Measurements from ENCODE around the gene PRR5L. TPM values are rescaled to one million over a fixed set of nuclear protein-coding genes. Genes with fewer than 3 reads are reported as not detected.

PRR5L gene
- total RNA-seq, 1 donor from 2014 or later, result 32.5 TPM

DNA sequence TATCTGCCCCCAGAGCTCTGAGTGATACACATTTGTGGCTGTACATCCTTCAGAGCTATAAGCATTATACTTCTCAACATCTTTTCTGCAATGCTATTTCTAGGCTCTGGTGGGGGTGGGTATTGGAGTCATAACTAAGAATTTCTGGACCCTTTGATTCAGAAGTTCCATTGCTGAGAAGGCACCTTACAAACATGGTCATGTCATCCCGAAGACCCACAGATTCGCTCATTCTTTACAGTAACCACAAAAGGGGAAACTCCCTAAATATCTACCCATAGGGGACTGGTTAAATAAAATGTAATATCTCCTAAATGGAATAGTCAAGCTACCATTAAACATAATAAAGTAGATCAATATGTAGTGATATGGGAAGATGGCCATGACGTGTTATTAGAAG lies 98.8 kb downstream of the PRR5L start:
- intact Hi-C loops (cut with DNase I), result no loop called here
- H3K4me3 ChIP-seq, result no peak overlapping the region
- H3K9me3 ChIP-seq, result no peaks in the 10 kb centered on the region
- no peak for DNase-seq (ENCODE audit: low spot score in 2 of 2)
- no peak overlapping the region for H3K27ac ChIP-seq
- no peaks in the 10 kb centered on the region for H3K36me3 ChIP-seq
- no peaks in the 10 kb centered on the region for H3K27me3 ChIP-seq
- TF ChIP-seq, protein P1, sequence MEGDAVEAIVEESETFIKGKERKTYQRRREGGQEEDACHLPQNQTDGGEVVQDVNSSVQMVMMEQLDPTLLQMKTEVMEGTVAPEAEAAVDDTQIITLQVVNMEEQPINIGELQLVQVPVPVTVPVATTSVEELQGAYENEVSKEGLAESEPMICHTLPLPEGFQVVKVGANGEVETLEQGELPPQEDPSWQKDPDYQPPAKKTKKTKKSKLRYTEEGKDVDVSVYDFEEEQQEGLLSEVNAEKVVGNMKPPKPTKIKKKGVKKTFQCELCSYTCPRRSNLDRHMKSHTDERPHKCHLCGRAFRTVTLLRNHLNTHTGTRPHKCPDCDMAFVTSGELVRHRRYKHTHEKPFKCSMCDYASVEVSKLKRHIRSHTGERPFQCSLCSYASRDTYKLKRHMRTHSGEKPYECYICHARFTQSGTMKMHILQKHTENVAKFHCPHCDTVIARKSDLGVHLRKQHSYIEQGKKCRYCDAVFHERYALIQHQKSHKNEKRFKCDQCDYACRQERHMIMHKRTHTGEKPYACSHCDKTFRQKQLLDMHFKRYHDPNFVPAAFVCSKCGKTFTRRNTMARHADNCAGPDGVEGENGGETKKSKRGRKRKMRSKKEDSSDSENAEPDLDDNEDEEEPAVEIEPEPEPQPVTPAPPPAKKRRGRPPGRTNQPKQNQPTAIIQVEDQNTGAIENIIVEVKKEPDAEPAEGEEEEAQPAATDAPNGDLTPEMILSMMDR (IDR thresholded peaks at IDR 0.05), result no peak
- H3K4me1 ChIP-seq, result no peaks in the 10 kb centered on the region

DNA sequence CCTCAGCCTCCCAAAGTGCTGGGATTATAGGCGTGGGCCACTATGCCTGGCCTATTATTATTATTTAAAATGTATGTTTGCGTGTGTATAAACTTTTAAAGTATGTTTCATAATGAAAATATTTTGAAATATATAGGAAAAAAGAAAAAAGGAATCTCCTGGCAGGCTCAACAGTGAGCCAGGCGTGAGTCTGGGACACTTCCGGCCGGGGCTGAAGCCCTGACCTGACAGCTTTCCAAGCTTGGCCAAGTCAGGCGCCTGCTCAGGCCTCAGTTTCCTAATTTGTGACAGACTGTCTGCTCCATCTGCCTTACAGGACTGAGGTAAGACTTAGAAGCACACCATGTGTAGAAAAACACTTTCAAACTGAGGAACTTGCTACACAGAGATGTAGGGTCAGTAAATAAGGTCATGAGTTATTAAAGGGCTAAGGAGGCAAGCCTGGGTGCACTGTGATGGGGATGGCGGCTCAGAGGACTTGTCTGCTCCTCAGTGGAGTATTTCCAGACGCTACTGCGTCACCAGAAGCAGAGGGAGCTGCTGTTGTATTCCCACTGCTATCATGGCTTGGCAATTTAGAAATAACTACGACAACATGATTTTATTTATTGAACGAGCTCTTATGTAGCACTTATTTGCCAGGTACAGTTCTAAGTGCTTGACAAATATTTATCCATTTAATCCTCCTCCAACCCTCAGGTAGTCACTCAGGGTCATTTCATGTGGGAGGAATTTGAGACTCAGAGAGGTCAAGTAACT lies 100.1 kb downstream of the PRR5L start:
- H3K27me3 ChIP-seq, result no peaks in the 10 kb centered on the region
- intact Hi-C loops (cut with DNase I), result no loop called here
- H3K9me3 ChIP-seq, result no peaks in the 10 kb centered on the region
- H3K4me3 ChIP-seq, result no peak overlapping the region
- no peak overlapping the region for H3K27ac ChIP-seq
- no peaks in the 10 kb centered on the region for H3K36me3 ChIP-seq
- no peak for DNase-seq (ENCODE audit: low spot score in 2 of 2)
- TF ChIP-seq, protein P1 (IDR thresholded peaks at IDR 0.05), result no peak
- H3K4me1 ChIP-seq, result no peaks in the 10 kb centered on the region

DNA sequence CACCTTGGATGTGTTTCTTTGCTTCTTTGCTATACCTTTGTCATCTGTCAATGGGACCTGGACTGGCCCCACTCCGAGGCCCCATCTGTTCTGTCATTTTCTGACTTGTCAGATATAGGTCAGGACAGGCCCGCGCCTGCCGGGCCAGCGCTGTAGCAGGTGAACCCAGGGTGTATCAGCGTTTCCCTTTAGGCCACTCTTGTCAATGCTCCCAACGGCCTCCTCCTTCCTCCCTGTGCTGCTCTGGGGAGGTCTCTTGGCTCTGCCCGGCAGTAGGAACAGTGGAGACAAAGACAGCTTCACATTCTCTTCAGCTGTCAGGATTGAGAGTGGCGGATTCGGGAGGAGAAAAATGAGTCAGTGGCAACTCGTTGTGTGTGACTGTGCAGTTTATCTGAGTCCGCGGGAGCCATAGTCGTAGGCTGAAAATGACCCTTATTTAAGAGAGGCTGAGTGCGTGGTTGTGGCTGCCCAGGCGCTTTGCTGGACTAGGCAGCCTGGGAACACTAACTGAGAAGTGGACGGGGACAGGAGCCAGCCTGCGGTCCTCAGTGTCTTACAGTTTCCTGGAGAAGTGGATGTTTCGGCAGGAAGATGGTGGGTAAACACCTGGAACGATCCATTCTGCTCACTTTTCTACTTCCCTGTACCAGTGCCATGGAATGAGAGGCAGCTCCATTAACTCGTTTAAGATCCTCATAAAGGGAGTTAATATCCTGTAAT lies 102.3 kb downstream of the PRR5L start:
- H3K36me3 ChIP-seq, result no peaks in the 10 kb centered on the region
- H3K9me3 ChIP-seq, result no peaks in the 10 kb centered on the region
- H3K27me3 ChIP-seq, result no peaks in the 10 kb centered on the region
- TF ChIP-seq, protein P1 (IDR thresholded peaks at IDR 0.05), result no peak
- no peak overlapping the region for H3K27ac ChIP-seq
- intact Hi-C loops (cut with DNase I), result no loop called here
- no peak for DNase-seq (ENCODE audit: low spot score in 2 of 2)
- H3K4me3 ChIP-seq, result no peak overlapping the region
- H3K4me1 ChIP-seq, result no peaks in the 10 kb centered on the region

DNA sequence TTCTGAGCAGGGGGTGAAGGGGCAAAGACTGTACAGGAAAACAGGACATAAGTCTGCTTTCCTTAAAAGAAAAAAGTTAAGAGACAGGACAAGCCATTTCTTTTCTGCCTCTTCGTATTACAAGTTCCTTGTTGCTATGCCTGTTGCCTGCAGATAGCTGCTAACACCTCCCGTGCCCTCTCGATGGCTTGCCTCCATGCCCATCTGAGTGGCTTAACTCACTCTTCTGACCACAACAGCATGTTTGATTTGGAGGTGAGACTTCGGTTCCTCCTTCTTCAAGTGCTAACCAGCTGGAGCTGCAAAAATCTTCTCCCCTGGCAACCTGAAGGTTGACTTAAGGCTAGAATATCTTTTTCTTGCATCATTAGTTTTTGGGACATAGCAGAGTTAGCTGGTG lies 103.1 kb downstream of the PRR5L start:
- TF ChIP-seq, protein P1 (IDR thresholded peaks at IDR 0.05), result no peak
- Histone ChIP-seq H3K36me3 (no peaks in the 10 kb centered on the region), H3K27me3 (no peaks in the 10 kb centered on the region), H3K4me1 (no peaks in the 10 kb centered on the region), H3K9me3 (no peaks in the 10 kb centered on the region), H3K27ac (no peak overlapping the region), H3K4me3 (no peak overlapping the region)
- DNase-seq (ENCODE audit: low spot score in 2 of 2), result no peak
- intact Hi-C loops (cut with DNase I), result no loop called here

DNA sequence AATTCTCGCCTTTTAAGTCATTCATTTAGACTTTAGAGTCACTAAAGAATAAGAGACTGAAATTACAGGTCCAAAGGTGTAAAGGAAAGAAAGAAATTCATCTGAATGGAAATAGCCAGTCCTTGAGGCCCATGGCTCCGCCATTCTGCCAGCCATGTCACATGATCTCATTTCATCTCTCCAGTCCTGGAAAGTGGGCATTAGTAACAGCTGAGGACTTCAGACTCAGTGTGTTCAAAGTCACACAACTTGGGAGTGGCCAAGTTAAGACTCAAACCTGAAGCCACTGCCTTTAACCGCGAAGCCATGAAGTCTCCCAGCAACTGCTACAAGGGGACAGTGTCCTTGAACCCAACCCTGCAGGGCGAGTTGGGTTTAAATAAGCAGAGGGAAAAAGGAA lies 103.7 kb downstream of the PRR5L start:
- Histone ChIP-seq H3K27me3 (no peaks in the 10 kb centered on the region), H3K4me1 (no peaks in the 10 kb centered on the region), H3K36me3 (no peaks in the 10 kb centered on the region), H3K9me3 (no peaks in the 10 kb centered on the region), H3K27ac (no peak overlapping the region), H3K4me3 (no peak overlapping the region)
- TF ChIP-seq, protein P1 (IDR thresholded peaks at IDR 0.05), result no peak
- DNase-seq (ENCODE audit: low spot score in 2 of 2), result no peak
- intact Hi-C loops (cut with DNase I), result loop anchor here (5.0 kb wide), 1 partner anchor 87 kb away; no protein-coding TSS in a partner anchor

Data from ascending aorta (tissue), 2 donors.